ENCODE results near the gene MED27.

DNA sequence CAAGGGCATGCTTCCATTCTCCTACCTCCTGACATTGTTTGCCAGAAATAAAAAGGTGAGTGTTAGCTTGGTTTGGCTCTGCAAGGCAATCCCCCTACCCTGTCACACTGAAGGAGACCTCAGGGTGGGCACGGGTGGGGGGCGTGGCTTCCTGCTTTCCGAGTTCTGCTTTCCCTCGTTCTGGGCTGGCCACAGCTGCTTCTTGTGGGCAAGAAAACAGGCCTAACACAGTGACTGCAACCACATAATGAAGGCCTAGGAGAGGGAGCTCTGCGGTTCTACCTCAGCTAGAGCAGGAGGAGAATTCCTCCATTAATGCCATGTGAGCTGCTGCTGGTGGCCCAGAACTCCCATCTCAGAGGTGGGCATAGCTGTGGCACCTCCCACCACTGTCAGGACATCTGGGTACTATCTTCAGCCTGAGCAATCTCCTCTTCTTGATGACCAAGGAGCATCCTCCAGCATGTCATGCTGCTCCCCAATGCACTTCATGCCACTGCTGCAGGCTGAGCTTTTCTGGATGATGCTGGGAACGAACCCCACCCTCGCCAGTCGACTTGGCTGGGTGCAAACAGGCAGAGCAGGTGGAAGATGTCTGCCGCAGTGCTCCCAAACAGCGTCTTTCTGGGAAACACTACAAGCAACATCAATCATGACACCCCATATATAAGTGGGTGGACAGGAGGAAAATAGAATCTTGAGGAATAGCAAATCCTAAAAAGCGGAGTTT, 200.3 kb downstream of the MED27 start:
- TF ChIP-seq POLR2AphosphoS5 (IDR thresholded peaks at IDR 0.05; ENCODE audit: low read depth): no peak
- TF ChIP-seq, protein P1, sequence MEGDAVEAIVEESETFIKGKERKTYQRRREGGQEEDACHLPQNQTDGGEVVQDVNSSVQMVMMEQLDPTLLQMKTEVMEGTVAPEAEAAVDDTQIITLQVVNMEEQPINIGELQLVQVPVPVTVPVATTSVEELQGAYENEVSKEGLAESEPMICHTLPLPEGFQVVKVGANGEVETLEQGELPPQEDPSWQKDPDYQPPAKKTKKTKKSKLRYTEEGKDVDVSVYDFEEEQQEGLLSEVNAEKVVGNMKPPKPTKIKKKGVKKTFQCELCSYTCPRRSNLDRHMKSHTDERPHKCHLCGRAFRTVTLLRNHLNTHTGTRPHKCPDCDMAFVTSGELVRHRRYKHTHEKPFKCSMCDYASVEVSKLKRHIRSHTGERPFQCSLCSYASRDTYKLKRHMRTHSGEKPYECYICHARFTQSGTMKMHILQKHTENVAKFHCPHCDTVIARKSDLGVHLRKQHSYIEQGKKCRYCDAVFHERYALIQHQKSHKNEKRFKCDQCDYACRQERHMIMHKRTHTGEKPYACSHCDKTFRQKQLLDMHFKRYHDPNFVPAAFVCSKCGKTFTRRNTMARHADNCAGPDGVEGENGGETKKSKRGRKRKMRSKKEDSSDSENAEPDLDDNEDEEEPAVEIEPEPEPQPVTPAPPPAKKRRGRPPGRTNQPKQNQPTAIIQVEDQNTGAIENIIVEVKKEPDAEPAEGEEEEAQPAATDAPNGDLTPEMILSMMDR (IDR thresholded peaks at IDR 0.05; ENCODE audit: insufficient read depth, low read length): no peak
- no peak for TF ChIP-seq GABPA (IDR thresholded peaks at IDR 0.05; ENCODE audit: low read depth)
- no peak for TF ChIP-seq SPI1 (IDR thresholded peaks at IDR 0.05; ENCODE audit: borderline replicate concordance, low read depth)
- TF ChIP-seq, protein P2, sequence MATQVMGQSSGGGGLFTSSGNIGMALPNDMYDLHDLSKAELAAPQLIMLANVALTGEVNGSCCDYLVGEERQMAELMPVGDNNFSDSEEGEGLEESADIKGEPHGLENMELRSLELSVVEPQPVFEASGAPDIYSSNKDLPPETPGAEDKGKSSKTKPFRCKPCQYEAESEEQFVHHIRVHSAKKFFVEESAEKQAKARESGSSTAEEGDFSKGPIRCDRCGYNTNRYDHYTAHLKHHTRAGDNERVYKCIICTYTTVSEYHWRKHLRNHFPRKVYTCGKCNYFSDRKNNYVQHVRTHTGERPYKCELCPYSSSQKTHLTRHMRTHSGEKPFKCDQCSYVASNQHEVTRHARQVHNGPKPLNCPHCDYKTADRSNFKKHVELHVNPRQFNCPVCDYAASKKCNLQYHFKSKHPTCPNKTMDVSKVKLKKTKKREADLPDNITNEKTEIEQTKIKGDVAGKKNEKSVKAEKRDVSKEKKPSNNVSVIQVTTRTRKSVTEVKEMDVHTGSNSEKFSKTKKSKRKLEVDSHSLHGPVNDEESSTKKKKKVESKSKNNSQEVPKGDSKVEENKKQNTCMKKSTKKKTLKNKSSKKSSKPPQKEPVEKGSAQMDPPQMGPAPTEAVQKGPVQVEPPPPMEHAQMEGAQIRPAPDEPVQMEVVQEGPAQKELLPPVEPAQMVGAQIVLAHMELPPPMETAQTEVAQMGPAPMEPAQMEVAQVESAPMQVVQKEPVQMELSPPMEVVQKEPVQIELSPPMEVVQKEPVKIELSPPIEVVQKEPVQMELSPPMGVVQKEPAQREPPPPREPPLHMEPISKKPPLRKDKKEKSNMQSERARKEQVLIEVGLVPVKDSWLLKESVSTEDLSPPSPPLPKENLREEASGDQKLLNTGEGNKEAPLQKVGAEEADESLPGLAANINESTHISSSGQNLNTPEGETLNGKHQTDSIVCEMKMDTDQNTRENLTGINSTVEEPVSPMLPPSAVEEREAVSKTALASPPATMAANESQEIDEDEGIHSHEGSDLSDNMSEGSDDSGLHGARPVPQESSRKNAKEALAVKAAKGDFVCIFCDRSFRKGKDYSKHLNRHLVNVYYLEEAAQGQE (IDR thresholded peaks at IDR 0.05; ENCODE audit: insufficient replicate concordance, low read depth): no peak

Data from HL-60 (cell line).